Measurements from ENCODE around the gene ABCA8. TPM values are rescaled to one million over a fixed set of nuclear protein-coding genes. Genes with fewer than 3 reads are reported as not detected.

ABCA8 gene
- total and polyA plus RNA-seq, 11 donors, result 13.4 to 71.0 (median 35.4) TPM

DNA sequence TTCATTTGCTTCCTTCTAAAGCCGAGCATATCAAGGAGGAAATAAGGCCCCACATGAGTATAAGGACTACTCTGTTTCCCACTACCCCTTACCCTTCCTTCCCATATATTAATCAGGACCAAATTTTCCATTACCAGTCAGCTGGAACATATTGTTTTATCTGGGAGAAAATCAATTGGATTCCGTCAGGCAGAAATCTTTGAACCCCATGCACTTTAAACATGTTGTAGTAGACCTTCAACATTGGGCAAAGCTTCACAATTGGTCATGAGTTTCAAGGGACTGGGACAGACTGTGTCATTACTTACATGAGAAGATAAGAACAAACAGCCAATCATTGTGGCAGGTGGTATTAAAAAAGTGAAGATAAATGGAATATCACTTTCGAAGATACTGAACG is 70.3 kb downstream of the ABCA8 start:
- Histone ChIP-seq H3K27ac (no peak overlapping the region), H3K9me3 (peaks cover 0 to 11% (median 4%) of the 10 kb centered on the region in 12 donors), H3K36me3 (peaks cover 3 to 98% (median 54%) of the 10 kb centered on the region in 9 donors), H3K4me3 (no peak overlapping the region), H3K27me3 (no peaks in the 10 kb centered on the region), H3K4me1 (no peaks in the 10 kb centered on the region)
- no peak for TF ChIP-seq POLR2A (IDR thresholded peaks at IDR 0.05)
- TF ChIP-seq CTCF (IDR thresholded peaks at IDR 0.05), result no peak
- intact Hi-C loops (cut with DNase I), result no loop called here
- ATAC-seq, result no peak
- DNase-seq, result no peak
- 86 to 94% (median 88%) methylated on average over 4 of the region's 4 CpGs for WGBS, 4 donors

DNA sequence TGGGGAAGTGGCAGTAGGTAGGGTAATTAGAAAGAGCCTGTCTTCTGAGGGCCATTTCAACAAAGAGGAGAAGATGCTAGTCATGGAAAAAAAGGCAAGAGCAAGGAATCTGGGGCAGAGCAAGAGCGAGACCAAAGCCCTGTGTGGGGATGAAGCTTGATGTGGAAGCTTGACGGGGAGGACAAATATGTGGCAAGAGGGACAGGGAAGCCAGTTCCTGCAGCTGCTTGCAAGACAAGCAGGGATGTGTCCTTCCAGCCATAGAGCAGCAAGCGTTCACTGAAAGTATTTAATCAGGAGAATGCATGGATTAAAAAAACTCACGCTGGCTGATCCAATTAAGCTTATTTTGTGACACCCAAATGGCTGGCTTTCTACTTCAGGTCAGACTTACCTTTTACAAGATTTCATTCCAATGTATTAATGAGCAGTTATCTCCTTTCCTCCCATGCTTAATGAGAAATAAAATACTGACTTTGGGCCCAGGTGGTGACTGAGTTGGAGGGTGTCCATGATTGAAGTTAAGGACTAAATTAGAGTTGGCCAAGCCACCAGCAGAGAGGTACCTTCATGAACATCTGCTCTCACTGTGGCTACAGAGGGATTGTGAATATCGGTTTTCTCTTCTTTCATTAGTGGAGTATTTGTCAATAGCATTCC is 76.8 kb downstream of the ABCA8 start:
- DNase-seq, result no peak
- intact Hi-C loops (cut with DNase I), result no loop called here
- no peak overlapping the region for H3K27ac ChIP-seq
- ATAC-seq, result no peak
- H3K36me3 ChIP-seq, result peaks cover 3 to 99% (median 59%) of the 10 kb centered on the region in 9 donors
- TF ChIP-seq CTCF (IDR thresholded peaks at IDR 0.05), result no peak
- TF ChIP-seq POLR2A (IDR thresholded peaks at IDR 0.05), result no peak
- peaks cover 0 to 27% (median 9%) of the 10 kb centered on the region in 12 donors for H3K9me3 ChIP-seq
- H3K4me3 ChIP-seq, result no peak overlapping the region
- 85 to 90% (median 86%) methylated on average over 5 of the region's 5 CpGs for WGBS, 4 donors
- H3K4me1 ChIP-seq, result no peaks in the 10 kb centered on the region
- H3K27me3 ChIP-seq, result no peaks in the 10 kb centered on the region

DNA sequence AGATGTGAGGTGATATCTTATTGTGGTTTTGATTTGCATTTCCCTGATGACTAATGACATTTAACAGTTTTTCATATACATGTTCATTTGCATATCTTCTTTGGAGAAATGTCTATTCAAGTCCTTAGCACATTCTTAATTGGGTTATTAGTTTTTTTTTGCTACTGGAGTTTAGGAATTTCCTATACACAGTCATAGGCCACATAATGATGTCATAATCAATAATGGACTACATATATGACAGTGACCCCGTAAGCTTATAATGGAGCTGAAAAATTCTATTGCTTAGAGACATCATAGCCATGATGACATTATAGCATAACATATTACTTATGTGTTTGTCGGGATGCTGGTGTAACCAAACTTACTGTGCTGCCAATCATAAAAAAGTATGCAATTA is 83.7 kb downstream of the ABCA8 start:
- H3K9me3 ChIP-seq, result peaks cover 0 to 6% (median 0%) of the 10 kb centered on the region in 12 donors
- H3K27ac ChIP-seq, result no peak overlapping the region
- H3K4me1 ChIP-seq, result peaks cover 0 to 11% (median 0%) of the 10 kb centered on the region in 12 donors
- ATAC-seq (no peak), DNase-seq (no peak)
- no peak overlapping the region for H3K4me3 ChIP-seq
- H3K27me3 ChIP-seq, result no peaks in the 10 kb centered on the region
- WGBS, 4 donors, result 96 to 98% (median 98%) methylated on average over 2 of the region's 2 CpGs
- H3K36me3 ChIP-seq, result peaks cover 0 to 80% (median 20%) of the 10 kb centered on the region in 9 donors
- TF ChIP-seq POLR2A (IDR thresholded peaks at IDR 0.05), result no peak
- TF ChIP-seq CTCF (IDR thresholded peaks at IDR 0.05), result no peak
- intact Hi-C loops (cut with DNase I), result no loop called here

- 39 to 71% (median 56%) methylated on average over 1 of the region's 1 CpG for WGBS, 4 donors
- ATAC-seq, result no peak
Measured at GRCh38 chr17:68870976-68871375, 84.2 kb downstream of the ABCA8 start.

More at GRCh38 chr17:68870976-68871375, 84.2 kb downstream of the ABCA8 start:
- intact Hi-C loops (cut with DNase I), result no loop called here
- no peak for DNase-seq
- peaks cover 0 to 75% (median 19%) of the 10 kb centered on the region in 9 donors for H3K36me3 ChIP-seq
- TF ChIP-seq POLR2A (IDR thresholded peaks at IDR 0.05) (no peak), CTCF (IDR thresholded peaks at IDR 0.05) (no peak)
- H3K4me1 ChIP-seq, result peaks cover 0 to 11% (median 0%) of the 10 kb centered on the region in 12 donors
- H3K4me3 ChIP-seq, result no peak overlapping the region
- H3K27me3 ChIP-seq, result no peaks in the 10 kb centered on the region
- no peak overlapping the region for H3K27ac ChIP-seq
- H3K9me3 ChIP-seq, result peaks cover 0 to 10% (median 0%) of the 10 kb centered on the region in 12 donors

Measured in heart left ventricle (tissue), 16 donors.